GM21786 (cell line): ENCODE data around the gene SLC12A1.

Experiments
- ATAC-seq: cut with Tn5 transposase; IDR thresholded peaks from one replicate; pipeline ENCODE4 v1.9.1; 2021; ENCODE audit not compliant: unreplicated experiment

SLC12A1 gene

DNA sequence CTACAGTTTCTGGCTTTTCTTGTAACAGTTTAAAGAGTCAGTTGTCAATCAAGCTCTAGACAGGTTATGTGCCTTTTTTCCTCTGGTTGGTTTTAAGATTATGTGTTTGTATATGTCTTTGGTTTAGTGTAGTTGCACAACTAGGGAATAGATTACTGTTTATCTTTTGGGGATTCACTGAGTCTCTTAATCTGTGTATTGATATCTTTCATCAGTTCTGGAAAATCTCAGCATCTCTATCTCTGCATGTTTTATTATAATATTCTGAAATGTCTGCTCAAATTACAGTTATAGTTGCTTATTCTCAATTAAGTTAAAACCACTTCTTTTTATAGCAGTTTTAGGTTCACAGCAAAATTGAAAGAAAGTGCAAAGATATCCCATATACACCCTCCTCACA lies 139.4 kb downstream of the SLC12A1 start:
- no peak for ATAC-seq

DNA sequence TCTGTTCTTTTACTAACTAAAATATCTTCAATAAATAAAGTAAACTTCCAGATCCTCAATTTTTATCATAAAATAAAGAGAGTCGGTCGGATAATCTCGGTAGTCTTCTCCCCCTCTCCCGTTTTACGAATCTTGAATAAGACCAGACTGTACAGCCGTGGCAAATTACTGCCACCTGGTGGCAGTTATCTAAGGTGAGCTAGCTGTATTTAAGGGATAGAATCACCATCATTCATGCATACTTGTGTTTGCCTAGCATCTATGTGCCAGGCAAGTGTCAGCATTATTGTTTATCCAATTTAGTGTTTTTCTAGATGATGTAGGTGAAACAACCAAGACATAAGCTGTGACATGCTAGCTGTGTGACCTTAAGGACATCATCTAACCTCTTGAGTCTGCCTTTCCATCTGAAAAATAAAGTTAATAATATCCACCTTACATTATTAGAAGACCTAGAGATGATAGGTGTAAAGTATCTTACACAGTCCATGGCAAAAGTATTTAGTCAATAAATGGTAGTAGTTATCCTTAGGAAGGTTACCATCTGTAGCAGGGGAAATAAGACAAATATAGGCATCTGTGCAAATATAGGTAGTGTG lies 146.5 kb downstream of the SLC12A1 start:
- ATAC-seq, result no peak
